ENCODE results near the gene VSTM2A. TPM values are rescaled to one million over a fixed set of nuclear protein-coding genes. Genes with fewer than 3 reads are reported as not detected.

Gene VSTM2A
- total and polyA plus RNA-seq, 2 of the 8 experiments (the other 6 are each of a cell fraction or from before 2014, with no cell fraction given), result 0.58 to 1.4 TPM

GRCh38 chr7:54560723-54561122, 18.5 kb downstream of the VSTM2A start:
- Histone ChIP-seq H4K8ac (ENCODE audit: extremely low read depth, insufficient read depth, low read length) (no peak overlapping the region), H2BK120ac (replicated peaks; ENCODE audit: low read depth, low read length) (no peak overlapping the region), H3K14ac (ENCODE audit: insufficient read length) (no peak overlapping the region), H2AFZ (ENCODE audit: low read length) (no peak overlapping the region), H3K4me2 (ENCODE audit: insufficient read depth in 1 of 2, low read depth in 2 of 2, low read length in 2 of 2) (no peak overlapping the region), H3K9me3 (ENCODE audit: insufficient read depth in 2 of 2, low read depth in 1 of 2, low read length in 1 of 2) (no peaks in the 10 kb centered on the region), H3K4me1 (replicated peaks in 1 of 4; ENCODE audit: control insufficient read depth in 3 of 4, insufficient read depth in 4 of 4, low read length in 3 of 4) (peaks cover 0 to 8% (median 2%) of the 10 kb centered on the region in 4 experiments; a peak in 1 of 7 replicates), H3K23me2 (ENCODE audit: low read depth, low read length) (no peaks in the 10 kb centered on the region), H3K4ac (replicated peaks; ENCODE audit: insufficient read length, low read depth, low read length) (no peak overlapping the region), H3K79me2 (ENCODE audit: control insufficient read depth in 1 of 2, insufficient read depth in 2 of 2, low read length in 2 of 2) (no peaks in the 10 kb centered on the region), H3K79me1 (ENCODE audit: low read depth, low read length) (no peaks in the 10 kb centered on the region), H3K56ac (replicated peaks; ENCODE audit: insufficient read length, low read depth, low read length) (no peak overlapping the region), H4K5ac (ENCODE audit: insufficient read length, low read depth, low read length) (no peak overlapping the region), H4K91ac (replicated peaks; ENCODE audit: insufficient read length, low read length) (no peak overlapping the region), H3K27me3 (replicated peaks in 1 of 4; ENCODE audit: control insufficient read depth in 3 of 4, extremely low read depth in 1 of 4, insufficient read depth in 3 of 4, low read length in 3 of 4) (no peaks in the 10 kb centered on the region), H2AK5ac (ENCODE audit: low read depth, low read length) (no peak overlapping the region), H4K20me1 (replicated peaks in 1 of 2; ENCODE audit: control insufficient read depth in 1 of 2, insufficient read depth in 2 of 2, low read length in 2 of 2) (no peaks in the 10 kb centered on the region), H2BK15ac (ENCODE audit: low read length) (no peak overlapping the region), H3K4me3 (ENCODE audit: extremely low read depth in 1 of 4, insufficient read depth in 2 of 4, low read depth in 3 of 4, low read length in 4 of 4) (no peak overlapping the region), H3K36me3 (ENCODE audit: control insufficient read depth in 2 of 4, insufficient read depth in 4 of 4, low read length in 3 of 4) (no peaks in the 10 kb centered on the region), H2BK12ac (ENCODE audit: low read depth, low read length) (no peak overlapping the region), H3K9ac (replicated peaks in 1 of 4; ENCODE audit: extremely low read depth in 1 of 4, low read depth in 3 of 4, low read length in 3 of 4) (no peak overlapping the region), H3K23ac (ENCODE audit: insufficient read length) (no peak overlapping the region), H3K18ac (ENCODE audit: extremely low read depth, low read length) (no peak overlapping the region), H2BK20ac (ENCODE audit: low read length) (no peak overlapping the region), H2BK5ac (ENCODE audit: low read depth, low read length) (no peak overlapping the region), H3K27ac (ENCODE audit: low read depth, low read length) (no peak overlapping the region)
- no peak for DNase-seq (ENCODE audit: low read depth in 1 of 2, low spot score in 2 of 2)
- FAIRE-seq, result no peak
- WGBS, 2 experiments (ENCODE audit: extremely low coverage in 1 of 2, insufficient coverage in 1 of 2, insufficient read length in 1 of 2, insufficient replicate concordance in 2 of 2, low coverage in 1 of 2, low lambda C conversion rate in 2 of 2, missing lambda C conversion rate in 1 of 2), result 87% methylated on average over 2 of the region's 2 CpGs; no CpG with 5 or more reads in 1 of the 2 experiments
- ChIA-PET POLR2A (ENCODE audit: partially characterized antibody) (no interaction called here), CTCF (ENCODE audit: partially characterized antibody) (no interaction called here)
- no peak for TF ChIP-seq RAD21 (IDR thresholded peaks at IDR 0.05 in 1 of 2, conservative IDR thresholded peaks at IDR 0.05 in 1 of 2; ENCODE audit: low read depth in 2 of 2, low read length in 2 of 2)
- TF ChIP-seq SP2 (IDR thresholded peaks at IDR 0.05; ENCODE audit: low read length), result no peak
- no peak for TF ChIP-seq JUND (IDR thresholded peaks at IDR 0.05; ENCODE audit: low read length)
- no peak for TF ChIP-seq CTCF (IDR thresholded peaks at IDR 0.05; ENCODE audit: control extremely low read depth in 1 of 3, insufficient read depth in 1 of 3, low read depth in 1 of 3, low read length in 3 of 3)
- no peak for TF ChIP-seq ZNF274 (IDR thresholded peaks at IDR 0.05; ENCODE audit: borderline replicate concordance, extremely low read depth, low read length)
- no peak for TF ChIP-seq GABPA (IDR thresholded peaks at IDR 0.05; ENCODE audit: borderline replicate concordance, insufficient read depth, low read length)
- no peak for TF ChIP-seq EP300 (IDR thresholded peaks at IDR 0.05; ENCODE audit: borderline replicate concordance in 1 of 2, low read depth in 2 of 2, low read length in 2 of 2)
- no peak for TF ChIP-seq FOSL1 (IDR thresholded peaks at IDR 0.05; ENCODE audit: insufficient read depth, low read depth, low read length)

All from H1 (cell line).